Tibial nerve (tissue), 4 donors: ENCODE measurements around the gene BCHE.

Source experiments
- EP300 ChIP-seq, 2 donors: sonication (generic); formaldehyde crosslinking; IDR thresholded peaks; one replicate each; pipeline ENCODE4 v1.6.1; 2017; ENCODE audit warnings: antibody characterized with exemption in 2 of 2, mild to moderate bottlenecking in 1 of 2
- TF ChIP-seq, protein P1 (sequence below), 5 experiments: fragments of 200-600 bp in 3 of 5; fragments of 450-650 bp in 2 of 5; sonication (generic) in 3 of 5; IDR thresholded peaks; one replicate each; pipeline ENCODE4 v1.5.1; 2016 to 2019; ENCODE audit warnings: antibody characterized with exemption in 5 of 5, mild to moderate bottlenecking in 3 of 5, moderate library complexity in 2 of 5

DNA sequence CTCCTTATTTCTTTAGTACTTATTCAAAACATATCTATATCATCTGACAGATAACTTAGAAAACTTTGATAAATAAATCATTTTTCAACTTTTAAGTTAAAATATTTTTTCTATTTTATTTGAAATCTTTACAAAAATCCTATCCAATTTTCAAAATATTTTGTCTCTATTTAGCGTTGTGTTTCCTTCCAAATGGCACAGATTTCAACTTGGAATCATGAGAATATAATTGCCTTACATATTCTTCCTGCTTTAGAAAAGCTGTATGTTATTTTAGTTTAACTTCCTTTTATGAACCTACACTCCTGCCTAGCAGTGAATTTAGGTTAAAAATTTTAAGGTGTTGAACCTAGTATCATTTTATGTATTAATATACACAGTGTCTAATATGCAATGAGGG is 38.2 kb downstream of the BCHE start:
- TF ChIP-seq, protein P1, sequence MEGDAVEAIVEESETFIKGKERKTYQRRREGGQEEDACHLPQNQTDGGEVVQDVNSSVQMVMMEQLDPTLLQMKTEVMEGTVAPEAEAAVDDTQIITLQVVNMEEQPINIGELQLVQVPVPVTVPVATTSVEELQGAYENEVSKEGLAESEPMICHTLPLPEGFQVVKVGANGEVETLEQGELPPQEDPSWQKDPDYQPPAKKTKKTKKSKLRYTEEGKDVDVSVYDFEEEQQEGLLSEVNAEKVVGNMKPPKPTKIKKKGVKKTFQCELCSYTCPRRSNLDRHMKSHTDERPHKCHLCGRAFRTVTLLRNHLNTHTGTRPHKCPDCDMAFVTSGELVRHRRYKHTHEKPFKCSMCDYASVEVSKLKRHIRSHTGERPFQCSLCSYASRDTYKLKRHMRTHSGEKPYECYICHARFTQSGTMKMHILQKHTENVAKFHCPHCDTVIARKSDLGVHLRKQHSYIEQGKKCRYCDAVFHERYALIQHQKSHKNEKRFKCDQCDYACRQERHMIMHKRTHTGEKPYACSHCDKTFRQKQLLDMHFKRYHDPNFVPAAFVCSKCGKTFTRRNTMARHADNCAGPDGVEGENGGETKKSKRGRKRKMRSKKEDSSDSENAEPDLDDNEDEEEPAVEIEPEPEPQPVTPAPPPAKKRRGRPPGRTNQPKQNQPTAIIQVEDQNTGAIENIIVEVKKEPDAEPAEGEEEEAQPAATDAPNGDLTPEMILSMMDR (IDR thresholded peaks at IDR 0.05) = no peak
- no peak for TF ChIP-seq EP300 (IDR thresholded peaks at IDR 0.05)
